Measurements from ENCODE around the gene LIPG. TPM values are rescaled to one million over a fixed set of nuclear protein-coding genes. Genes with fewer than 3 reads are reported as not detected.

The LIPG gene
- total RNA-seq, 1 experiment from 2014 or later, result 8.4 TPM

- Histone ChIP-seq H3K4me3 (ENCODE audit: low read depth, low read length, poor library complexity, severe bottlenecking) (no peak overlapping the region), H3K9me3 (ENCODE audit: low read depth, low read length, poor library complexity, severe bottlenecking) (no peaks in the 10 kb centered on the region), H3K36me3 (ENCODE audit: insufficient read depth, low read length, poor library complexity, severe bottlenecking) (no peaks in the 10 kb centered on the region), H3K27me3 (replicated peaks; ENCODE audit: insufficient read depth, low read depth, low read length, poor library complexity) (peaks cover 27% of the 10 kb centered on the region), H3K4me1 (ENCODE audit: insufficient read depth, low read length, poor library complexity, severe bottlenecking) (peaks cover 15% of the 10 kb centered on the region), H3K27ac (ENCODE audit: low read depth, low read length, poor library complexity, severe bottlenecking) (no peak overlapping the region)
- no peak for DNase-seq (ENCODE audit: low spot score)
- ChIA-PET CTCF (no interaction called here), POLR2A (ENCODE audit: low non-redundant PET) (no interaction called here)
- no TSS peak for BruUV-seq (replicated peaks)
- TF ChIP-seq EZH2 (IDR thresholded peaks at IDR 0.05; ENCODE audit: borderline replicate concordance, low read depth, low read length, poor library complexity, severe bottlenecking) (no peak), CTCF (conservative IDR thresholded peaks at IDR 0.05; ENCODE audit: low read depth, low read length) (no peak)
- intact Hi-C loops (cut with micrococcal nuclease; ENCODE audit: unreplicated experiment), result loop anchor here (5.0 kb wide), 1 partner anchor 163 kb away; no protein-coding TSS in a partner anchor
These were observed 2.1 kb downstream of the LIPG start for GRCh38 chr18:49563701-49564517.

- POLR2A ChIA-PET (ENCODE audit: low non-redundant PET), result no interaction called here
- peaks cover 27% of the 10 kb centered on the region for H3K27me3 ChIP-seq (replicated peaks; ENCODE audit: insufficient read depth, low read depth, low read length, poor library complexity)
- H3K9me3 ChIP-seq (ENCODE audit: low read depth, low read length, poor library complexity, severe bottlenecking), result no peaks in the 10 kb centered on the region
- no TSS peak for BruUV-seq (replicated peaks)
- no peak for DNase-seq (ENCODE audit: low spot score)
- no peak overlapping the region for H3K27ac ChIP-seq (ENCODE audit: low read depth, low read length, poor library complexity, severe bottlenecking)
- CTCF ChIA-PET, result no interaction called here
- intact Hi-C loops (cut with micrococcal nuclease; ENCODE audit: unreplicated experiment), result loop anchor here (5.0 kb wide), 1 partner anchor 163 kb away; no protein-coding TSS in a partner anchor
- no peaks in the 10 kb centered on the region for H3K36me3 ChIP-seq (ENCODE audit: insufficient read depth, low read length, poor library complexity, severe bottlenecking)
- TF ChIP-seq CTCF (conservative IDR thresholded peaks at IDR 0.05; ENCODE audit: low read depth, low read length) (no peak), EZH2 (IDR thresholded peaks at IDR 0.05; ENCODE audit: borderline replicate concordance, low read depth, low read length, poor library complexity, severe bottlenecking) (no peak)
- no peak overlapping the region for H3K4me3 ChIP-seq (ENCODE audit: low read depth, low read length, poor library complexity, severe bottlenecking)
- H3K4me1 ChIP-seq (ENCODE audit: insufficient read depth, low read length, poor library complexity, severe bottlenecking), result peaks cover 15% of the 10 kb centered on the region
These were observed 2.6 kb downstream of the LIPG start for GRCh38 chr18:49564518-49564834.

GRCh38 chr18:49565101-49565500 lies 3.2 kb downstream of the LIPG start:
- Histone ChIP-seq H3K36me3 (ENCODE audit: insufficient read depth, low read length, poor library complexity, severe bottlenecking) (no peaks in the 10 kb centered on the region), H3K27me3 (replicated peaks; ENCODE audit: insufficient read depth, low read depth, low read length, poor library complexity) (peaks cover 22% of the 10 kb centered on the region), H3K4me3 (ENCODE audit: low read depth, low read length, poor library complexity, severe bottlenecking) (no peak overlapping the region), H3K4me1 (ENCODE audit: insufficient read depth, low read length, poor library complexity, severe bottlenecking) (peaks cover 15% of the 10 kb centered on the region), H3K9me3 (ENCODE audit: low read depth, low read length, poor library complexity, severe bottlenecking) (no peaks in the 10 kb centered on the region), H3K27ac (ENCODE audit: low read depth, low read length, poor library complexity, severe bottlenecking) (no peak overlapping the region)
- no peak for DNase-seq (ENCODE audit: low spot score)
- ChIA-PET POLR2A (ENCODE audit: low non-redundant PET) (no interaction called here), CTCF (no interaction called here)
- no TSS peak for BruUV-seq (replicated peaks)
- intact Hi-C loops (cut with micrococcal nuclease; ENCODE audit: unreplicated experiment), result no loop called here
- no peak for TF ChIP-seq CTCF (conservative IDR thresholded peaks at IDR 0.05; ENCODE audit: low read depth, low read length)
- TF ChIP-seq EZH2 (IDR thresholded peaks at IDR 0.05; ENCODE audit: borderline replicate concordance, low read depth, low read length, poor library complexity, severe bottlenecking), result no peak
